ENCODE data around the gene CCM2.
"Not testable (repeated sequence)": the region's sequence is repeated elsewhere in the genome, so short reads cannot be mapped to it uniquely, and the experiment has no call there.

Gene CCM2

DNA sequence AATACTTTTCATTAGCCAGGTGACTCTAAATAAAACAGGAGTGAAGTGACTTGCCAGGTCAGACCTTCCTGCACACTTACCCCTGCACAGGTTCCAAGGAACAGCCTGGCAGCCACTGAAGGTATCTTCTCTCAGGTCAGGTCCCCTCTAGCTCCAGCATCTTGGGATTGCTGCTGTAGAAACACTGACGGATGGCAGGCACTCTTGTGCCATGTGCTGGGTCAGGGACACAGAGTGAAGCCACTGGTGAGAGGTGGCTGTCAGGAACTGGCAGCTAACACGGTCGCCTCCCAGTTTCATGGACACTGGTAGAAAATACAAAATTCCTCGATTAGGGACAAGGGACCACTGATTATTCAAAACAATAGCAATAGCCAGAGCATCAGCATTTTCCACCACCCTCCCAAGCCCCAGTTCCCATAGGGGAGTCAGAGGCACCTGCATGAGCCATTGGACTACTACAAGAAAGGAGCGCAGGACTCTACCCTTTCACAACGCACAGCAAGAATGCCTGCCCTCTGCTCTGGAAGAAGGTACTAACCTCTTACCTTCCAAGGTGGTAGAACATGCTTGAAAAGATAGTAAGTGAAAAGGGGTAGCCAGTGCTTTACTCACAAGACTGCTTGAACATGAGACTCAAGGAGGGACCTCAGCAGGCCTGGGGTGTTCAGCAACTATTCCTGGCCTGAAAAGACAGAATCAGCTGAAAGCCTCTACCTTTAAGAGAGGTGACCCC, 16.1 kb upstream of the CCM2 start:
- DNase-seq, result no peak

DNA sequence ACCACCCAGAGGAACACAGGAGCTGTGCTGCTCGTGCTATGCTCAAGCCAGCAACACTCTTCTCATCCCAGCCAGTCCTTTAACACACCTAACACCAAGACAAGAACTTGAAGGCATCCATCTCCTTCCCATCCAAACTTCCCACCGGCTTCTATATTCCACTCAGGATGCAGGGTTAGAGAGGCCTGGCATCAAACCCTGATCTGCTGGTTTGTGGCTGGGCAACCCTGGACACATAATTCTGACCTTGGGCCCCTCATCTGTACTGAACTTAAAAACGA, 15.6 kb upstream of the CCM2 start:
- no peak for DNase-seq

DNA sequence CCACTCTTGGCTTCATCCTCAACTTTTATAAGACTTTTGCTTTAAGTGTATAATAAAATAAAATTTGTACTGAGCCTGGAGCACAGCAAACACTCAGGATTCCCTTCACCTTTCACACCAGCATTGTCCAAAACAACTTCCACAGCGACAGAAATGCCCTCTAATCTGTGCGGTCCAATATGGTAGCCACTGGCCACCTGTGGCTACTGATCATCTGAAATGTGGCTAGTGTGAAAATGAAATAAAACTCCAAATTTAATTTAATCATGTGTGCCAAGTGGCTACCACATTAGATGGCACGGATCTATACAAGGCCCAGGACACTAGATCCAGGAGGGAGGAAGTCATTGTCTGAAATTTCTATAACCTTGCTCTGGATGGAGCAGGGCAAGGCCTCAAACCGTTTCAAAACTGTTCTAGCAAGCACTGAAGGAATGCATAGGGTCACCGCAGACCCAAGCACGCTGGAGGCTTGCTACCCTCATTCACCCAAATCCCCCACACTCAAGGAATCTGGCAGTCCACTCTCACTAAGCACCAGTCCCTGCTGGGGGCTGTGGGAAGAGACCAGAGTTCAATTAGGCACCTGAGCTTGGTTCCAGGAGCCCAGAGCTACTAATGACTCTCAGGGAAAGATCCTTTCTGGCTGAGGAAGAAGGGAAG, 14.8 kb upstream of the CCM2 start:
- DNase-seq, result no peak

DNA sequence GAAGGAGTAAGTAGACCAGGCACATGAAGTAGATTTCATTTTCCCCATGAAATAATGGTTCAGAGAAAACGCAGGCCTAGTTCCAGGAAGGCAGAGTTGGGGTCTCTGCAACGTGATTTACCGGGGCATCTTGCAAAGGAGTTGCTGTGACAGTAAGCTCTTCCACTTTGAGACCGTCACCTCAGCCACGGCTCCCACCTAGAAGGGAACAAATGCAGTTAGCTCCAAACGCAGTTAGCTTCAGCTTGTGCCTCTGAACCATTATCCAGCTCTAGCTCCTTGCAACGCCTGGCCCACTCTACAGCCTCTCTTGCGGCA, 14.1 kb upstream of the CCM2 start:
- DNase-seq, result no peak

DNA sequence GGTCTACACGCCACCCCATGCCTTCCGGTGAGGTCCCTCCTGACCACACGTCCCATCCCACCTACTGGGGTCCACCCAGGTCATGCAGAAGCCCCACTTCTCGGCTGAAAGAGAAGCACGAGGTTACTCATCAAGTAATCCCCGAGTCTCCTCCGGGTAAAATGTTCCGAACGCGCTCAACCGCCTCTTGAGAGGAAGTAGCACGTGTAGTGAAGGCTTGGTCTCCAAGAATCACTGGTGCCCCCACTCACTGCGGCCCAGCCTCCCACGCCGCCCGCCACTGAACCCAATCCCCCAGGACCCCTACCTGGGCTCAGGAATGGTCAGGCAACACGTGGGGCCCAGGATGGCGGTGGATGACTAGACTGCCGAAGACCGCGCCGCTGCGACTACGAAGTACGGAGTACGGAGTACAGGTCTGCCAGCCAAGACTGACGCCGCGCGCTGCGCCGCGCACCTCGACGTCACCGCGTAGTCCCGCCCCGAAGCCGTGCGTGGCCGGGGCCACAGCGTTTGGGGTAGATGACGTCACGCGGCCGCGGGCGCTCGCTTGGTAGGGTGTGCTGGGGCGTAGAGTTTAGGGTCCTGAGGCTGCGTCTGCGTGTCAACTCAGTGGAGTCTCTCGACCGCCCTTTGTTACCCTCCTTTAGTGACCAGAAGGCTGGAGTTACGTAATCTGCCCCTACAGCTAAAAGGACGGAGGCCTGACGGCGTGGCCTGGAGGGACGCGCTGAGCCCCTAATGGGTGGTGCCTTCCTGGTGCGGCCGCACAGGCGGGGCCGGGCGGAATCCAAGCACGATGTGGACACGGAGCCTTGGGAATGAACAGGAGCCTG, 13.6 kb upstream of the CCM2 start:
- DNase-seq, result peak; percentile 62

DNA sequence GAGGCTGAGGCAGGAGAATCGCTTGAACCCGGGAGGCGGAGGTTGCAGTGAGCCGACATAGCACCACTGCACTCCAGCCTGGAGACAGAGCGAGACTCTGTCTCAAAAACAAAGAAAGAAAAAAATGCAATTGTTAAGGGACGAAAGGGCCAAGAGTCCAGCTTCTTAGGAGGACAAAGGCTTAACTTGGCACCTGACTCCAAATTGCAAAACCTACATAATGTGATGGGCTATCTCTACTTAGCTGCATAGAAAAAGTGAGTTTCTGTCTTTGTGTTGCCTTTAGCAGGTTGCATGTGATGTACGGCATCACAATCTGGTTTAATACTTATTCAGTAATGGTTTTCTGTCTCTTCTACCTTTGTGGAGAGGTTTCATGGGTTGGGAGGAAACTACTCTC, 12.5 kb upstream of the CCM2 start:
- no peak for DNase-seq

DNA sequence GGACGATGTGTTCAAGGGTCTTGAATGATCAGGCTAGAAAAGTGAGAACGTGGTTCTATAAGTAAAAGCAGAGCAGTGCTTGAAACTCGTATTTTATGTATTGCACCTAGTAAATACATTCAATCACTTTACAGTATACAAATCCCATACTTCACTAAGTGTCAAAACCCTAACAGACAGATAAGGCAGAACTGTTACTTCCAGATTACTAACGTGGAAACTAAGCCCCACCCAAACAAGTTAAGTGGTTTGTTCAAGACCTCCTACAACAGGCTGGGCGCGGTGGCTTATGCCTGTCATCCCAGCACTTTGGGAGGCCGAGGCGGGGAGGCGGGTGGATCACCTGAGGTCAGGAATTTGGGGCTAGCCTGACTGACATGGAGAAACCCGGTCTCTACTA, 12.0 kb upstream of the CCM2 start:
- DNase-seq, result no peak

DNA sequence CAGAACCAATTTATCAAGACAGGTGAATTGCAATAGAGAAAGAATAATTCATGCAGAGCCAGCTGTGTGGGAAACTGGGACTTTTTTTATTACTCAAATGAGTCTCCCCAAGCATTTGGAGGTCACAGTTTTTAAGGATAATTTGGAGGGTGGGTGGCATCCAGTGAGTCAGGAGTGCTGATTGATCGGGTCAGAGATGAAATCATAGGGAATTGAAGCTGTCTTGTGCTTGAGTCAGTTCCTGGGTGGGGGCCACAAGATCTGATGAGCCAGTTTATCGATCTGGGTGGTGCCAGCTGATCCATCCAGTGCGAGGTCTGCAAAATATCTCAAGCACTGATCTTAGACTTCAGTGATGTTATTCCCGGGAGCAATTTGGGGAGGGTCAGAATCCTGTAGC, 11.3 kb upstream of the CCM2 start:
- no peak for DNase-seq

DNA sequence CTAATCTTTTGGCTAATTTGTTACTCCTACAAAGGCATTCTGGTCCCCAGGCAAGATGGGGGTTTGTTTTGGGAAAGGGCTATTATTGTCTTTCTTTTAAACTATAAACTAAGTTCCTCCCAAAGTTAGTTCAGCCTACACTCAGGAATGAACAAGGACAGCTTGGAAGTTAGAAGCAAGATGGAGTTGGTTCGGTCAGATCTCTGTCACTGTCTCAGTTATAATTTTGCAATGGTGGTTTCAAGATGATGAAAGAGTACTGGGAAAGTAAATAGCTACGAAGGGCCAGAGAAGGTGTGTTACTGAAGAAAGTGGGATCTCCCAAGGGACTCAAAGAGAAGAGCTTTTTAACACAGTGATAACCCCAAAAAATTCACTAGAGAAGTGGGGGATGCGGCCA, 10.9 kb upstream of the CCM2 start:
- no peak for DNase-seq

DNA sequence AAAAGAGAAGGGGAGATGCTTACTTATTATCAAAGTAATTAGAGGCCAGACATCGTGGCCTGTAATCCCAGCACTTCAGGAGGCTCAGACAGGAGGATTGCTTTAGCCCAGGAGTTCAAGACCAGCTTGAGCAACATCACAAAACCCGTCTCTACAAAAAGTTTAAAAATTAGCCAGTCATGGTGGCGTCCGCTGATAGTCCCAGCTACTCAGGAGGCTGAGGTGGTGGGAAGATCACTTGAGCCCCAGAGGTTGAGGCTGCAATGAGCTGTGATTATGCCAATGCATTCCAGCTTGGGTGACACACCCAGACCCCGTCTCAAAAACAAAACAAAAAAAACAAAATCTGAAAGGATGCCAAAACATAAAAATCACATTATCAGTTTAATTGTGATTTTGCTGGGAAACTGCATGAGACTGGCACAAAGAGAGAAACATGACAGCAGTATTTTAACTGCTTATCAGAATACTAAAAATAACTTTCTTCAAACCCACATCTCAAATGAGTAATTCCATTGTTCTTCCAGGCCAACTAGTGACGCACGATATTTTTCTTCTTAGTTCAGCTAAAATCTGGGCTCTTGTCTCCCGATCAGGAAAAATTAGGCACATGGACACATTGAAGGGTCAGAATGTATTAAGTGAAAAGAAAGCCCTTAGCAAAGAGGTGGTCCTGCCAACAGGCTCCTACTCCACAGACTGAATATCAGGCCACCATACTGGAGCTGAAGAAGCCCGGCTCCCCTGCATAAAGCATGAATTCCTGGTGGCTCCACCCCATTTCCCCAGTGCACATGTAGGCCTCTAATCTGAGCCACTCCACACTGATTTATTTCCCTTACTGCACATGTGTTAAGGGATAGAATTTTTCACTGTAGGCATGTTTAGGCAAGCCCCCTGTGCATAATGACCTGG, 9.6 kb upstream of the CCM2 start:
- no peak for DNase-seq

DNA sequence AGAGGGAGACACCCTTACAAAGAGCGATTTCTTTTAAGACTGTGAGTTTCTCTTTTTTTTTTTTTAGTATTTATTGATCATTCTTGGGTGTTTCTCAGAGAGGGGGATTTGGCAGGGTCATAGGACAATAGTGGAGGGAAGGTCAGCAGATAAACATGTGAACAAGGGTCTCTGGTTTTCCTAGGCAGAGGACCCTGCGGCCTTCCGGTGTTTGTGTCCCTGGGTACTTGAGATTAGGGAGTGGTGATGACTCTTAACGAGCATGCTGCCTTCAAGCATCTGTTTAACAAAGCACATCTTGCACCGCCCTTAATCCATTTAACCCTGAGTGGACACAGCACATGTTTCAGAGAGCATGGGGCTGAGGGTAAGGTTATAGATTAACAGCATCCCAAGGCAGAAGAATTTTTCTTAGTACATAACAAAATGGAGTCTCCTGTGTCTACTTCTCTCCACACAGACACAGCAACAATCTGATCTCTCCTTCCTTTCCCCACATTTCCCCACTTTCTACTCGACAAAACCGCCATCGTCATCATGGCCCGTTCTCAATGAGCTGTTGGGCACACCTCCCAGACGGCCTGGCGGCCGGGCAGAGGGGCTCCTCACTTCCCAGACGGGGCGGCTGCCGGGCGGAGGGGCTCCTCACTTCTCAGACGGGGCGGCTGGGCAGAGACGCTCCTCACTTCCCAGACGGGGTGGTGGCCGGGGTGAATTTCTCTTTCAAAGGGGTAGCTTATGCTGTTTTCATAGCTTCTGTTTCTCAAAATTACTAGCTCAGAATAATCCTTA, 7.8 kb upstream of the CCM2 start:
- not testable (repeated sequence) for DNase-seq

DNA sequence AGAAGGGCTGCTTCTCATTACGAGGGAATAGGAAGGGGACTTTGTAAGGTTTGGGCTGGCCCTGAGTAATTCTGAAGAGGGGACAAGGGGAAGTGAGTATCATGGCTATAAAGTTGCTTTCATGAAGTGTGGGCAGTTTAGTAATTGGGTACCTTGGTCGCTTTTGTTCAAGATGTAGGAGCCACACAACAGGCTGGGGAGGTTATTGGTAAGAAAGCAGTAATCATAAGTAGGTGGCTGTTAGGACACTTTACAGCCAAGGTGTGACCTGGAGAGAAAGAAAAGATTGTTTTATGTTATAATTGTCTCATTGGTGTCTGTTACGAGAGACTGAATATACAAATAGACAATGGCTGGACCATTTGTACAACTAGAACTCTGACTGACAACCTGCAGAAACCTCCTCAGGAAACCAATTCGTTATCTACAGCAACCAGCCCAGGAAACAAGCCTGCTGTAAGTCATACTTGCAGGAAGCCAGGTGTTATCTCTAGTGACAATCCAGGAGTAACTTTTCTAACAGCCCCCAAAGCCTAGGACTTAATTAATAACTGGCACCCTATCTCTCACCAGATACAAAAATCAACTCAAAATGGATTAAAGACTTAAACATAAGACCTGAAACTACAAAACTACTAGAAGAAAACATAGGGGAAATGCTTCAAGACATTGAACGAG, 5.0 kb upstream of the CCM2 start:
- no peak for DNase-seq

DNA sequence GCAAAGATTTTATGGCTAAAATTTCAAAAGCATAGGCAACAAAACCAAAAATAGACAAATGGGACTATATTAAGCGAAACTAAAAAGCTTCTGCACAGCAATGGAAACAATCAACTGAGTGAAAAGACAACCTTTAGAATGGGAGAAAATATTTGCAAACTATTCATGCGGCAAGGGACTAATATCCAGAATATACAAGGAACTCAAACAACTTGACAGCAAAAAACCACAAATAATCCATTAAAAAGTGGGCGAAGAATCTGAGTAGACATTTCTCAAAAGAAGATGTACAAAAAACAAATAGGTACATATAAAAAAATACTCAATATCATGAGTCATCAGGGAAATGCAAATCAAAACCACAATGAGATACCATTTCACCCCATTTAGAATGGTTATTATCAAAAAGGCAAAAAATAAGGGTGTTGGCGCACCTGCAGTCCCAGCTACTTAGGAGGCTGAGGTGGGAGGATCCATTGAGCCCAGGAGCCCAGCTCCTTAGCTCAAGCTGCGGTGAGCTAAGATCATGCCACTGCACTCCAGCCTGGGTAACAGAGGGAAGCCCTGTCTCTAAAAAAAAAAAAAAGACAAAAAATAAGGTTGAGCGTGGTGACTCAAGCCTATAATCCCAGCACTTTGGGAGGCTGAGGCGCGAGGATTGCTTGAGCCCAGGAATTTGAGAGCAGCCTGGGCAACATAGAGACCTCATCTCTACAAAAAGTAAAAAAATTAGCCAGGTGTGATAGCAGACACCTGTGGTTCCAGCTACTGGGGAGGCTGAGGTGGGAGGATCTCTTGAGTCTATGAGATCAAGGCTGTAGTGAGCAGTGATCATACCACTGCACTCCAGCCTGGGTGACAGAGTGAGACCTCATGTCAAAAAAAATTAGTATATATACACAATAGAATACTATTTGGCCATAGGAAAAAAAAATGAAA, 4.2 kb upstream of the CCM2 start:
- DNase-seq, result no peak

DNA sequence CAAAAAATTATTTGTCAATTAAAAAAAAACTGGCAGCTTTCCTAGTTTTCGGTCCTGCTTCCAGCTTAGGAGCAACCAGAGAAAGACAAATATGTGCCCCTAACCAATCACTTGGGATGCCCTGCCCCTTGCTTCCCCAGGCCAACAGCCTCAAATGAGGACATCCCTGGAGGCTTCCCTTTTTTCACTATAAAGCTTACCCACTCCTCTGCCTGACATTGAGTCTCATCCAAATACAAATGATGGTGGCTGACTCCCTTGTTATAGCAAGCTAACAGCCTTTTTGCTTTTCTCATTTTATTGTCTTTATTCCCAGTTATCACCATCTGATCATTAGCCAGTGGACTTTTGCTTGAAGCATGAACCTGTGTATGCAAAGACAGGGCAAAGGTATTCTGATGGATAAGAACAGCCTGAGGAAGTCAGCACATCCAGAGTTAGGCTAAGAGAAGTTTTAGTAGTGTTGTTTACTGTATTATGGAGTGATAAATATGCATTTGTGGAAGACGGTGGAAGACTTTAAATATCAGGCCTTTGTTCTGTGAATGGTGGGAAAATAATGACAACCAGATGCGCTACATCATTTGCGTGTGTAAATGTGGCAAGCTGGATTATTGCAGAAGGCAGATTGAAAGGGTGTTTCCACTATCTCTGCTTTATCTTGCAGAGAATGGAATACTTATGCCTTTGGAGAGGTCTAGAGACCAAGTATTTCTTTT, 1.7 kb upstream of the CCM2 start:
- DNase-seq, result no peak

DNA sequence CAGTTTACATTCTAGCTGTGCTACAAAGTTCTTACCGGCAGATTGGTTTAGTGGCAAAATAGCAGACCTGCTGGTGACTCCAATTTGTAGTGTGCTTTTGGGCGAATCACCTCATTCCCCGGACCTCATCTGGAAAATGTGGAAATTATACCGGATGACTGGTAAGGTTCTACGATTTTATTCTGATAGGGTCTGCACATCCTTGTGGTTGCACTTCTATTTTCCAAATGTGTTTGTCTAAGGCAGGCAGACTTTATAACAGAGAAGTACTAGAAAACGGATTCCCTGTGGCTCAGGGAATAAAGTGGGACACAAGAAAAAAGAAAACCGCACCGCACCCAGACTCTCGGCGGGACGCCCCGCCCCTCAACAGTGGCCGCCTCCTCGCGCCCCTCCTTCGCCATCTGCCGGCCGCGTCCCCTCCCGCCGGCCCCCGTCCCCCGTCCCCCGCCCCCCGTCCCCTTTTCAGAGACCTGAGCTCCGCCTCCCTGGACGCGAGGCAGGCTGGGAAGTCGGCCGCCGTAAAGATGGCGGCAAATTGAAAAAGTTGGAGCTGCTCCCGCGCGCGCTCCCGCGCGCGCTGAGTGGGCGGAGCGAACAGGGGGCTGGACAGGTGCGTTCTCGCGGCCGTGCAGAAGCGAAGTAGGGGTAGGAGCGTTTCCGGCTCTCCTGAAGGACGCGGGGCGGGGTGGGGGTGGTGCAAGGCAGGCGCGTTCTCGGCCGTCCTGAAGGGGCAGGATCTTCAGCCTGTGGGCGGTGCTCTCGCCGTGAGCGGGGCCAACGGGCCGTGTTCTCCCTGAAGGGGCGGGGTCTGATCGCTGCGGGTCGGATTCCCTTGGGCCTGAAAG, 532 bp upstream of the CCM2 start:
- DNase-seq, result peak; percentile 85

DNA sequence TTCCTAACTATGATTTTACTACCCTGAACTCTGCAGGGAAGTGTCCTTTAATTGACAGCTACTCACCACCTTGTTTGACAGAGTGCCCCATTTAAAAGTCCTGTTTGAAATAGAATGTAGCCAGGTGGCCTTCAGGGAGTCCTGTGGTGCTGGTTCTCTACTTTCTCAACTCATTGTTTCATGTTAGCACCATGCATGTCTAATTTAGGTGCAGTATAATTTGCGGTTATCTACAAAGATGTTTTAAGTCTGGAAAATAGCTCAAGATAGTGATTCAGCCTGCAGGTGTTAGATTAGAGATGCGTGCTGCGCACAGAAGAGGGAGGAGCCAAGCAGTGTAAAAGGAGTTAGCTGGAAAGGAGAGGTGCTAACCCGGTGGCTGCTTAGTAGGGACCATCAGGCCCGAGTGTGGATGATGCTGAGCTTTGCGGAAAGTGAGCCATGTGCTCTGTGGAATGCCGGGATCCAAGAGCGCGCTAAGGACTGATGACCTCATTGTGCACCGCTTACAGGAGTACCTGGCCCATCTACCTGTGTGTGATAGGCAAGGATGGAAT, 1.2 kb downstream of the CCM2 start:
- no peak for DNase-seq

DNA sequence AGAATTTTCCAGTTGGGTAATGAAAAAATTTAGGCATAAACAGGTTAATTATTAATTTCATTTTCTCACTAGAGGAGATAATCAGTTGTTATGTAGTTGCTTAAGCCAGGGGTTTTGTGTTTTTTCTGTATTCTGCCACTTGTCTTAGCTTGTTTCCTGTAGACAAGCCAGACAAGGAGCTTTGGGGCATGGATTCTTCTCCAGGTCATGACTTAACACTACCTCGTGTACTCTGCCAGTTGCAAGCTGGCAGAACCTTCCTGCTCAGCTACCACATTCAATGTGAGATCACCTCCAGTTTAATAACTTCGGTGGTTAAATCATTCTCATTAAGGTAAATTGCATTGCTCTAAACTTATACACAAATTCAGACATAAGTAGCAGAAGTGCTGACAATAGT, 1.8 kb downstream of the CCM2 start:
- no peak for DNase-seq

DNA sequence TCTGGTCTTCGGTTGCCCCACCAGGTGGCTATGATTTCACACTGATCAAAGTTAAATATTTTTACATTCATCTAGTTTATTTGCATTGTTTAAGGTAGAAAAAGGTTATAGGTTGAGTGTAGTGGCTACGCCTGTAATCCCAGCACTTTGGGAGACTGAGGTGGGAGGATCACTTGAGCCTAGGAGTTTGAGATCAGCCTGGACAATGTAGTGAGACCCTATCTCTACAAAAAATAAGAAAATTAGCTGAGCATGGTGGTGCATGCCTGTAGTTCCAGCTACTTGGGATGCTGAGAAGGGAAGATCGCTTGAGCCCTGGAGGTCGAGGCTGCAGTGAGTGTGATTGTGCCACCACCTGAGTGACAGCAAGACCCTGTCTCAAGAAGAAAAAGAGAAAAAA, 3.8 kb downstream of the CCM2 start:
- no peak for DNase-seq

DNA sequence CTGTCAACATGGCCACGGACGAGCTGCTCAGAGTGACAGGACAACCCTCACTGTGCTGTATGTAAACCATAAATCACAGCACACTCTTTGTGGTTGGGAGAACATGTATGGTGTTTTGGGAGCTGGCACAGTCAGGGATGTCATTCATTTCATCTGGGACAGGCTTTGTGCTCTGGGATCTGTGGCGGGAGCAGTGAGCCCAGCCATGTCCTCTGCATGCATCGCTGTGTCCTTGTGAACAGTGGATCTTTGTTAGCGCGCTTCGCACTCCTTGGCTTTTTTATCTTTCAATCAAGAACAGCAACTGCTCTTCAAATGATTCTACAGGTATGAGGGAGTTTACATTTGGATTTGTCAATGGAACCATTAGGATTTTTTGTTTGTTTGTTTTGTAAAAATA, 7.1 kb downstream of the CCM2 start:
- no peak for DNase-seq
